CD4-positive, alpha-beta T cell treated with Interleukin-15 for 1 hour (primary cell): Measurements from ENCODE around the gene TMCO4.

Experiments used
- DNase-seq: peaks from one replicate; pipeline ENCODE4 v3.0.0-alpha.2; 2020

TMCO4 gene

DNA sequence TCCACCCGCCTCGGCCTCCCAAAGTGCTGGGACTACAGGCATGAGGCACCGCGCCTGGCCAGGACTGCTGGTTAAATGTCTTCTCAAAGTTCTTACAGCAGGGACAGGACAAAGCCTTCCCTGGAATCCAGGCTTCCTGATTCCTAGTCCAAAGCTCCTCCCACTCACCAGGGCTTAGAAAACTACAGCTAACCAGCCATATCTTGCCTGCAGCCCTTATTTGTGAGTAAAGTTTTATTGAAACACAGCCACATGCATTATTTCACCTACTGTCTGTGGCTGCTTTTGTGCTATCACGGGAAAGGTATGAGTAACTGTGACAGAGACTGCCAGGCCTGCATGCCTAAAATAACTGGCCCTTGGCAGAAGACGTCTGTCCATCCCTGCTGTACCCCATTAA is 24.4 kb downstream of the TMCO4 start:
- no peak for DNase-seq

GRCh38 chr1:19774180-19774785 is 25.4 kb downstream of the TMCO4 start:
- DNase-seq, result no peak

DNA sequence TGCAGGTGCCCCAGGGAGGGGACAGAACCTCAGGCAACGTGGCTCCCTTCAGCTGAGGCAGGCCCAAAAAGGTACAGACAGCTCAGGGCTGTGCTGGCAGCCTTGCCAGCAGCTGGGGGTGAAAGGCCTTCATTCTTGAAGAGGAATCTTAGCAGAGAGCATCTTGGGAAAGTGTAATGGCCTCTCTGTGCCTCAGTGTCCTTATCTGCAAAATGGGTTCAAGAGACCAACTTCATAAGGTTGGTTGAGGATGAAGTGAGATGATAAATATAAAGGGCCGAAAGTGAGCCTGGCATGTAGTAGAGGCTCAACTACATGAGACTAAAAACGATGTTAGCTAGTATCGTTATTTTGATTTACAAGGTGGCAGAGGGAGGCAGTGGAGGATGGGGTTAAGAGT is 26.2 kb downstream of the TMCO4 start:
- no peak for DNase-seq

DNA sequence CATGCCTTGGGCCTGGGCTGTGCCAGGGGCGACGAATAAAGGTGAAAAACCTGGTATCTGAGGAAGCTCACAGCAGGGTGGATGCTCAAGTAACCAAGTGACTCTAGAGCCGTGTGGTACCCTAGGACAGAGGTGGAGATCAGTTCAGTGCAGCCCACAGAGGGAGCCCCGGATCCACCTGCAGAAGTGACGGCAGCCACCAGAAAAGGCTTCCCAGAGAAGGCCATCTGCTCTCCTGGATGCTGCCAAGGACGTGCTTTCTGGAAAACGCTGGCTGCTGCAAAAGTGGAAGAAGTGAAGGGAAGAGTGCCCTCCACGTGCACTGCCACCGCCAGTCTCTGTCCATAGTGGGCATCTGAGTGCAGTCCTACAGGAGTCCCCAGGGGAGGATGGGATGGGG is 27.7 kb downstream of the TMCO4 start:
- no peak for DNase-seq

DNA sequence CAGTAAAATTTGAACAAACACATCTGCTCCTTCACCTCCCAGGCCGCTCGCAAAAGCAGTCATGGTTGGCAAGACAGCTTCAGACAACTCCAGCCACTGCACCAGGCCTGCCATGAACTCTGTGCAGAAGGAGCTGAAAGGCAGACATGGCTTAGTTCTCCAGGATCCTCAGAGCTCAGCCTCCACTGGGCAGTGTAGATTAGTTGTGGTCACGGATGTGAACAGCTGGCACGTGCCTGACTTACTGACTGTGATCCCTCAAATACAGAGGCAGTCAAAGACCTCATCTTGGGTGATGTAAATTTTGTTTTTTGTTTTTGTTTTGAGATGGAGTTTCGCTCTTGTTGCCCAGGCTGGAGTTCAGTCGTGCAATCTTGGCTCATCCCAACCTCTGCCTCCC is 28.4 kb downstream of the TMCO4 start:
- no peak for DNase-seq

DNA sequence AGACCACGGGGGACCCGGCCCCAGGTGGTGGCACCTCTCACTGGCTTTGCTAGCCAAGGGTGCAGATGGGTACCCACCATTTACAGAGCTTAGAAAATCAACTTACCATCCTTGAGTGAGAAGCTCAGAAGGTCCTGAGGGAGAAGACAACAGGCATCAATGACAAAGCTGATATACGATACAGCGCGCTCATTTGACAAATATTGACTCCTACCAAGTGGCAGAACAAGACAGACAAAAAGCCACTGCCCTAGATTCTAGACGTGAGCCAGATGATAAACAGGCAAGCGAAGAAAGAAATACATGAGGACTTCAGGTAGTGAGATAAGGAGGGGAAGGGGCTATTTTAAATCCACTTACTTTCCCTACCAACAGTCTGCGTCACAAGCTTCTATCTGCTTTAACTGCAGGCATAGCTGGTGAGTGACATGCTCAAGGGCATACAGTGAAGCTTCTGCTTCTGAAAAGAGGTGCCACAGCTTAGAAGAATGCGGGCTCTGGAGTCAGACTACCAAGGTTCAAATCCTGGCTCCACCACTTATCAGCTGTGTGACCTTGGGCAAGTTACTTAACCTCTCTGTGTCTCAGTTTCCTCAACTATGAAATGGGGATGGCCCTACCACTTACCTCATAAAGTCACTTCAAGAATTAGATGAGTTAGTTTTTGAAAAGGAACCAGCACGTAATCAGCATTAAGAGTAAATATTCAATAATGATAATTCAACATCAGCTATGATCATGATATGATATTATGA is 29.1 kb downstream of the TMCO4 start:
- DNase-seq, result no peak

DNA sequence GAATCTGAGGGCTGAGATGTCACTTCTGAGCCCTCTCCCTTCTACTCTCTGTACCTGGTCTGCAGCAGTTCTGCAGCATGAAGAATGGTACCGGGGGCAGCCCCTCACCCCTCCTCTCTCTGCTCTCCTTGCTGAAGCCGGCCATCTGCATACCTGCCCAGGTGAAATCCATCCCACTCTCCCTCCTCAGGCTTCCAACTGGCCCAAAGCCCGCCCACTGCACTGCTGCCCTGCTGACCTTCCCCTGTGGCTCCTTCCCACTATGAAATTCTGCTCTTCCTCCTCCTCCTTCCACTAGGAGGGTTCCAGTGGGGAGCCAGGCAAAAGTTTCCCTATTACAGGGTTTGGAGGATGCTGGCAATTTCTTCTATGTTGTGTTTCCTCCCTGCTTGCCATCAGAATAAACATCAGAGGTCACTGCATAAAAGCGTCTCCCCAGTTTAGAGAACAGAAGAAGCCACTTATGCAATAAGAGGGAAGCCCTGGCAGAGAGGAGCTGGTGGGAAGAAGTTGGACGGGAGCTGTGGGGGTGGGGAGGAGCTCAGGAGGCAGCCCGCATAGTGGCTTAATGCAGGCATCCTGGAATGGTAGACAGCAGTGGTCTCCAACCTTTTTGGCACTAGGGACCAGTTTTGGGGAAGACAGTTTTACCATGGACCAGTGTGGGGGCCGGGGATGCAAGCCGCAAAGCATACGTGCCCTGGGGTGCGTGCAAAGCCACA is 30.3 kb downstream of the TMCO4 start:
- DNase-seq, result no peak

DNA sequence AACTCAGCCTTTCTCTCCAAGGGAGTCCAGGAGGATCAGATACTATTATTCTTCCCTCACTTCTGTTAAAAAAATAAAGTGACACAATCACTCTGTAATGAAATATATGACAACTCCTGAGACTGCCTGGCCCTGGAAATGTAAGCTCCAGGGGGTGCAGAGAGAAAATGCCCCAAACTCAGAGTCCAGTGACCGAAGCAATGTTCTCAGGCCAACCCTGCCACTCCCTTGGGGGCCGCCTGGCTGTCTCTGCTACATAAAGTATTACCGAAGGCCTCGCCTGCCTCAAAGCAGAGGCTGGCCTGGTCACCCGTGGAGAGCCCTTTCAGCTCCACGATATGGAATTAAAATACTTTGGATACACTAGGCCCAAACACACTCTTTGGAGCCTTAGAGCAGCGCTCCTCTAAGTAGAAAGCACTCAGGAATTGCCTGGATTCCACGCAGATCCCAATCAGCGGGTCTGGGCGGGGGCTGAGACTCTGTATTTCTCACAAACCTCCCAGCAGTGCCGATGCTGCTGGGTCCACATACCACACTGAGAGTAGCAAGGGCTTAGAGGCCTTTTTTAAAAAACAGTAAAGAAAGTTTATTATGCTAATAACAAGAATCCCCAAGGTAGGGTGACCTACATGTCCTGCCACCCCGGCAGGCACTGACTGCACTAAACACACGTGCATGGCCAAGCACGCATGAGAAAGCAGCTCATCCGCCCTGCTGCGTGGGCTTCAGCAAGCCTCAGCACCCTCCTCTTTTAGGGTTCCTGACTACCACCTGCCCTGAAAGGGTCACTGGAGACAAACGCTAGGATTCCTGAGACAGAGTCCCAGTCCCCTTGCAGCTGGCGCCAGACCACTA is 31.1 kb downstream of the TMCO4 start:
- no peak for DNase-seq

DNA sequence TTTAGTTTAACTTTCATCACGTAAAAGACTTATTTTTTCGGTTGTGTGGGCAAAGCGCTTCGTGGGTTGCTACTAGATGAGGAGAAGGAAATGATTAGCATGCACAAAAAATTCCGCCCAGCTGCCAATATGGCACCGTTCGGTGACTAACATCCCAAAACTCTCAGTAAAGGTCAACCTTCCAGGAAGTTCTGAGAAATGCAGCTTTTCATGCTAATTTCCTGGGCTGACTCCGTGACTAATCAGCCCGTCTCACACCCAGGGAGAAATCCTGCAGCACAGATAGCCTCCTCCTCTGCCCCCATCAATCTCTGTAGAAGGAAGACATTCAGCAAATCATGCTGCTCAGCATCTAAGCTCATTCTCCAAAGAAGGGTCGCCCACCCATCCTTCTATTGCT is 34.1 kb downstream of the TMCO4 start:
- DNase-seq, result no peak

DNA sequence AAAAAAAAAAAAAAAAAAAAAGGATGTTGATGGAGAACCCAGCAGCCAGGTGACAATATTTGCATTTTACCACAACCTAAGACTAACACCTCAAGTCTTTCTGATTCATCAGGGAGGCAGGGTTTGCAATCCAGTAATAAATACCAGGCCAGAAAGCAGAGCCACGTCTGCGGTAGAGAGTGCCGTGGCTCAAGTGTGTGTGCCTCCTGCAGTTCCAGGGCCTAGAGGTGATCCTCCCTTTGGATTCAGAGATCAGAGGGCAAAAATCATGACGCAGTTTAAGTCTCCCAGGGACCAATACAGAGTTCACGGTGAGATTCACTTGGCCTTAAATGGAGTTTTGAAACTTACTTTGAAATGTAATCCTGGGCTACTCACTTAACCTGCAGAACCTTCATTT is 34.9 kb downstream of the TMCO4 start:
- DNase-seq, result no peak

GRCh38 chr1:19762175-19762779 is 37.4 kb downstream of the TMCO4 start:
- no peak for DNase-seq

- no peak for DNase-seq
Observed at GRCh38 chr1:19759740-19760089, 40.0 kb downstream of the TMCO4 start.

DNA sequence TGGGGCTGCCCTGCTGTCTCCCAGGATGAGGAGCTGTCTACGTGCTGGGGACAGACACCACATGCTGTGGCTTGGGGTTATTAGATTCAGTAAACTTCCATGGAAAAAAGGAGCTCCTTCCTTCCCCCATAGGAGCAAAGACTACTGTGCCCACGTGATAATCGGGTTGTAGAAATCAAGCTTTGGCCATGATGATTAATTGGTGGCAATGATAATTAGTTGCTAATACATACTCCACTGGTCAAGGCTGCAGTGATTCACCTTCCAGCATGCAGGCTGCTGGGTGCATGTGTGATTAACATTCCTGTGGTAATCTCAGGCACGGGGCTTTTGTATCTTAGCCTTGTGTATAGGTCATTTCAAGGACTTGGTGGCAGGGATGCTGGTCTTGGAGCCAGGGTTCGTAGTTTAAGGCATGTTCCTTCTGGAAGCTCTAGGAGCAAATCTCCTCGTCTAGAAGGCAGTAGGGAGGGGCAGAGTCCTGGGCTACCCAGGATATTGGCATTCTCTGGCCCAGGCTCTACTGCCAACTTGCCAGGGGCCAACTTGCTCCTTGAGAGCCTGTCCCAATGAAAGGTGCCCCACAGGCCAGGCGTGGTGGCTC is 41.4 kb downstream of the TMCO4 start:
- no peak for DNase-seq

DNA sequence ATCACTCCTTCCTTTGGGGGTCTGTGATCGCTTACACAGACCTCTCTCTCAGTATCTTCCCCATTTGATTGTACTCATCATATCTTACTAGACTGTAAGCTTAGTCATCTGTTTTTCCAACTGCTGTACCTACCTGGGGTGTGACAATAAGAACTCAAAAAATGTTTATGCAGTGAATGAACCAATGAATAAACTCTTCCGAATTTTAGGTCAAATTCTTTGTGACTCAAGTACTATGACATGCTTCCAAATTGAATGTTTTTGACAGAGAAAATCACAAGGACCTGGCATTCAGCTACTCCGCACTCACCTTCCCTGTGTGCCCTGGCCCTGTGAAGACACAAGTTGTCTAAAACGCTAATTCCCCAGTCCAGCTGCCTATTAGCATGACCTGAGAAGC is 42.1 kb downstream of the TMCO4 start:
- no peak for DNase-seq

- no peak for DNase-seq
Observed at GRCh38 chr1:19756480-19756879, 43.2 kb downstream of the TMCO4 start.

- no peak for DNase-seq
Observed at GRCh38 chr1:19754482-19754881, 45.2 kb downstream of the TMCO4 start.

DNA sequence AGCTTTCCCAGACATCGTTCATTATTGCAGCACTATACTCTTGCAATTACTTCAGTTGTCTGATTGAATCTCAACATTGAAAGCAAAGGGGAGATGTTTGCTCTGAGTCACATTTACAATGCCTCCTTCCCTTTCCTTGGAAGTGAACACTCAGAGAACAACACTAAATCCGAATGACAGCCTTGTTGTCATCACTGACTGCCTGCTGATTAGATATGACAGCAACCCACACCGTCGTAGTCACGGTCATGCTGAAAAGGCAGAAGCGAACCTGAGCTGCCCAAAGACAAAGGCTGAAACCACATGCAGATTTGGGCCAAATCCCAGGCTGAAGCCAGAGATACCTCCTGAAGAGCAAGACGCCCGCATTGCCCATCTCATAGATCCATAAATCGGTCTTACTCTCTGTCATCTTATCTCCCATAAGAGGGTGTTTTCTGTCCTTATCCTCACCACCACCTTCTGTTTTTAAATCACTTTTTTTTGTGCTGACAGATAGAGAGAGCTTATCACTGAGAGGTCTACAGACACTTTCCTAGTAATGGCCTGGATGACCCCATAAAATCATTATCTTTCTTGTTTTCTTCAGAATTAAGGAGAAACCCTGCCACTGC is 47.5 kb downstream of the TMCO4 start:
- DNase-seq, result no peak

DNA sequence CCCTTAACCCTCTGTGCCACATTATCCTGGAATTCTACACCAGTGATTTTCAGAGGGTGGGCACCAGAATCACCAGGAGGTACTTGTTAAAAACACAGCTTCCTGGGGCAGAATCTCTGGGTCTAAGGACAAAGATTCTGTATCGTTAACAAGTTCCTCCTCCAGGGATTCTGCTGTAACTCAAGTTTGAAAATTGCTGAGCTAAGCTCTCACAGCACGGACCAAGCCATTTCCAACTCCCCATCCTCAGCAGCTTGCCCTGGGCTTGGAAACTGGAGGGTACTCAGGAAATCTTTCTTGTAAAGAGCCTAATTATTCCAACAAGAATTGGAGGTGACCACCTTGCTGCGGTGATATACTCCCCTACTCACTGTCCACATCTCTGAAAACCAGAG is 48.8 kb downstream of the TMCO4 start:
- DNase-seq, result no peak

DNA sequence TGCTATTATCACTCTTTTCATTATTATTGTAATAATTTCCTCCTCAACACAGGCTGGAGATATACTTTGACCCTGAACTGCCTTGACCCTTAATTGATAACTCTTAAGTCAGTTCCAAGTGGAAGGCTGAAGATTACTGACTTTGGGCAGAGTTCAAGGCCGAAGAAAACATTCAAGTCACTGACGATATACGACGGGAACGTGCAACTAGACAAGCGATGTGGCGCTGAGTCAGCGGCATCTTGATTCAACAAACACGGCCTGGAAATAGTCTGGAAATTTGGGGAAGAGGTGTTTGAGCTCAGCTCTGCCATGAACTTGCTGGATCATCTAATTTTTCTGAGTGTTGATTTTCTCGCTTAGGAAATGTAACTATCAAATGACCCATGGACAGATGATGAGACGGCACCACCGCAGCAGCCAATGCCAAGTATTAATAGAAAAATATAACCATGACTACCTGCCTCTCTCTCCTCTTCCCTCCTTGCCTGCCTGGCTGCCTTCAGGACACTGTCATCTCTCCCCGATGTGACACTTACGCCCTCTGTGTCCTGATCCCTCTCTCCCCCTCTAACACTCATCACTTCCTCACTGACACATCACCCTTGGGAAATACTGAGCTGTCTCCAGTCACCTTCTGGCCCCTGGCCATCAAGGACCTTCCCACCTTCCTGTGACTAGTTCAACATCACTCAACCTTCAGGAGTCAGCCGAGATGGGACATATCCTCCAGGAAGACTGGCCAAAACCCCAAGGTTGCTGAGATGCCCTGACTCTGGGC is 49.4 kb downstream of the TMCO4 start:
- DNase-seq, result no peak

DNA sequence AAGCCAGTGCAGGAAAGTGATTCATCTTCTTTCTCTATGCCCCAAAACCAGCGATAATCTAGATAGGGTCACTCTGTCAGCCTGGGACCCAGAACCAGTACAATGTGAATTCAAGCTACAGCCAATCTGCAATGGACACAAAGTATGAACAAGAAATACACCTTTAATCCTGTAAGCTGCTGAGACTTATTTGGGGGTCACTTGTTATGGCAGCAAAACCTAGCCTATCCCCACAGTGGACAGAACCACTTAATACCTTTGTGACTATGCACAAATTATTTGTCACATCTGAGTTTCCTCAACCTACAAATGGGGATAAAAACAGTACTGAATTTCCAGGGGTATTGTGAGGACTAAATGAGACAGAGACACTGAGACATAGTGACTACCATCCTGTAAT is 50.0 kb downstream of the TMCO4 start:
- DNase-seq, result no peak

GRCh38 chr1:19747761-19748160 is 52.0 kb downstream of the TMCO4 start:
- DNase-seq, result no peak
